Transverse colon (tissue), 3 donors: ENCODE measurements around the gene PANK4.

Experiments
- CTCF ChIP-seq, 5 experiments: fragments of 200-600 bp in 3 of 5; fragments of 450-650 bp in 2 of 5; sonication (generic) in 3 of 5; IDR thresholded peaks; 1 replicate in 2 of 5; 2 replicates in 3 of 5; pipeline ENCODE4 v1.5.1; 2016 to 2017; ENCODE audit warnings: antibody characterized with exemption in 5 of 5, inconsistent platforms in 3 of 5, mild to moderate bottlenecking in 2 of 5, moderate library complexity in 1 of 5
- POLR2A ChIP-seq: fragments of 450-650 bp; IDR thresholded peaks from one replicate; pipeline ENCODE4 v1.6.1; 2016; ENCODE audit warnings: antibody characterized with exemption, mild to moderate bottlenecking, moderate library complexity

GRCh38 chr1:2523191-2523890 lies 3.1 kb downstream of the PANK4 start:
- TF ChIP-seq CTCF (IDR thresholded peaks at IDR 0.05): no peak
- no peak for TF ChIP-seq POLR2A
